ENCODE results near the gene BPIFB2.

DNA sequence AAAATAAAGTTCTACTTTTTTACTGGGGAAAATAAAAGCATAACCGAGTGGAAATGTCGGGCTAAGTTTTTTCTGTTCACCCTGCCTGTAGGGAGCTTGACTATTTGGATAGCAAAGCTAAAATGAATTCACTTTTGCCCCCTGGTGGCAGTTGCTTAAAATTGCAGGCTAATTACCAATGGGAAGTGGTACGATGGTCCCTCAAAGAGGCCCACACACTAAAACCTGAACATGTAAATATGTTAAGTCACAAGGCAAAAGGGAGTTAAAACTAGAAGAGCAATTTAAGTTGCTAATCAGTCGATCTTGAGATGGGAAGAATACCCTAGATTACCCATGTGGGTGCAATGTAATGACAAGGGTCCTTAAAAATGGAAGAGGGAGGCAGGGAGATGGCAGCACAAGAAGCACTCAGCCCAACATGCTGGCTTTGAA, 2.4 kb upstream of the BPIFB2 start:
- TF ChIP-seq, protein P1, sequence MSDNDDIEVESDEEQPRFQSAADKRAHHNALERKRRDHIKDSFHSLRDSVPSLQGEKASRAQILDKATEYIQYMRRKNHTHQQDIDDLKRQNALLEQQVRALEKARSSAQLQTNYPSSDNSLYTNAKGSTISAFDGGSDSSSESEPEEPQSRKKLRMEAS (IDR thresholded peaks at IDR 0.05): no peak
- TF ChIP-seq EP300 (IDR thresholded peaks at IDR 0.05; ENCODE audit: borderline replicate concordance) (no peak), YY1 (IDR thresholded peaks at IDR 0.05; ENCODE audit: low read depth) (no peak)

Data from Ishikawa (cell line).